GM10266 (cell line): Measurements from ENCODE around the gene BICD2.

Source experiments
- DNase-seq: peaks from one replicate; pipeline ENCODE4 v3.0.0; 2012; ENCODE audit errors: extremely low spot score
- CTCF ChIP-seq: IDR thresholded peaks from 2 replicates; pipeline ENCODE4 v1.5.1; 2012; ENCODE audit warnings: mild to moderate bottlenecking, low read depth; ENCODE audit not compliant: control insufficient read depth, insufficient read depth; ENCODE audit errors: missing control alignments

The BICD2 gene

GRCh38 chr9:92720209-92720765 lies 44.3 kb downstream of the BICD2 start:
- peak; percentile 7 for DNase-seq
- TF ChIP-seq CTCF: no peak

GRCh38 chr9:92719028-92719647 lies 45.5 kb downstream of the BICD2 start:
- DNase-seq: peak; percentile 12
- no peak for TF ChIP-seq CTCF

- peak; percentile 28 for DNase-seq
Observed at GRCh38 chr9:92718086-92719001, 46.3 kb downstream of the BICD2 start.

GRCh38 chr9:92717201-92718085 lies 47.2 kb downstream of the BICD2 start:
- DNase-seq: peak; percentile 53
- TF ChIP-seq CTCF: no peak

More at GRCh38 chr9:92718086-92719001, 46.3 kb downstream of the BICD2 start:
- TF ChIP-seq CTCF: no peak

- DNase-seq: peak; percentile 87
- peak; percentile 89 for TF ChIP-seq CTCF
Observed at GRCh38 chr9:92716557-92716956, 48.1 kb downstream of the BICD2 start.

- DNase-seq: no peak
- TF ChIP-seq CTCF: no peak
Observed at GRCh38 chr9:92715488-92716231, 49.0 kb downstream of the BICD2 start.
